Measurements from ENCODE around the gene SLC41A3. TPM values are rescaled to one million over a fixed set of nuclear protein-coding genes. Genes with fewer than 3 reads are reported as not detected.

SLC41A3 gene
- total and polyA plus RNA-seq, 10 of the 15 experiments (the other 5 are each of a cell fraction or from before 2014, with no cell fraction given) = 8.3 to 29.5 (median 16.7) TPM

- intact Hi-C loops (cut with micrococcal nuclease; ENCODE audit: unreplicated experiment) = no loop called here
- ChIA-PET SMC1A (ENCODE audit: uncharacterized antibody, unreplicated experiment) (interaction anchor here (0.9 kb wide), 1 partner anchor 14 kb away, joined by 3 read pairs; no protein-coding TSS in a partner anchor), CTCF (no interaction called here), POLR2A (no interaction called here), RAD21 (ENCODE audit: unreplicated experiment) (no interaction called here)
- no peaks in the 10 kb centered on the region; a peak in 1 of 4 replicates for H3K36me3 ChIP-seq (ENCODE audit: control insufficient read depth in 2 of 2, insufficient read depth in 2 of 2, low read length in 1 of 2)
- H3K4me2 ChIP-seq (ENCODE audit: control insufficient read depth, insufficient read depth) = no peak overlapping the region
- FAIRE-seq = no peak
- H4K20me1 ChIP-seq (ENCODE audit: control insufficient read depth, insufficient read depth) = no peaks in the 10 kb centered on the region
- ATAC-seq = no peak
- H3K4me1 ChIP-seq (ENCODE audit: control insufficient read depth, insufficient read depth, low read length) = no peaks in the 10 kb centered on the region
- BruUV-seq (replicated peaks) = no TSS peak
- TF ChIP-seq TBL1XR1 (IDR thresholded peaks at IDR 0.05; ENCODE audit: low read depth, low read length) (no peak), SMARCA5 (IDR thresholded peaks at IDR 0.05) (no peak)
- H3K9ac ChIP-seq (ENCODE audit: control insufficient read depth, insufficient read depth, low read length) = no peak overlapping the region
- no peak overlapping the region for H3K27ac ChIP-seq (ENCODE audit: control insufficient read depth, insufficient read depth)
- DNase-seq (ENCODE audit: low read depth, low spot score) = no peak
- H3K9me3 ChIP-seq (replicated peaks; ENCODE audit: control insufficient read depth, insufficient read depth, low read length) = no peaks in the 10 kb centered on the region
- 65% methylated on average over 6 of the region's 6 CpGs for WGBS (ENCODE audit: insufficient coverage, insufficient replicate concordance, low lambda C conversion rate, missing lambda C conversion rate)
- no peaks in the 10 kb centered on the region for H3K27me3 ChIP-seq (replicated peaks in 1 of 2; ENCODE audit: control insufficient read depth in 2 of 2, insufficient read depth in 2 of 2, low read length in 1 of 2)
- in situ Hi-C loops (cut with MboI) = no loop called here
- no peak overlapping the region for H3K4me3 ChIP-seq
- H3K79me2 ChIP-seq (ENCODE audit: control insufficient read depth, insufficient read depth, low read length) = no peaks in the 10 kb centered on the region
- no peak overlapping the region for H2AFZ ChIP-seq (ENCODE audit: control insufficient read depth, low read depth, low read length)
Measured at GRCh38 chr3:126004217-126004616, 79.7 kb downstream of the SLC41A3 start.

GRCh38 chr3:126003447-126004190, 80.3 kb downstream of the SLC41A3 start:
- no peak overlapping the region for H3K4me2 ChIP-seq (ENCODE audit: control insufficient read depth, insufficient read depth)
- H3K36me3 ChIP-seq (ENCODE audit: control insufficient read depth in 2 of 2, insufficient read depth in 2 of 2, low read length in 1 of 2) = no peaks in the 10 kb centered on the region; a peak in 1 of 4 replicates
- no peaks in the 10 kb centered on the region for H3K4me1 ChIP-seq (ENCODE audit: control insufficient read depth, insufficient read depth, low read length)
- H3K9me3 ChIP-seq (replicated peaks; ENCODE audit: control insufficient read depth, insufficient read depth, low read length) = no peaks in the 10 kb centered on the region
- ChIA-PET RAD21 (ENCODE audit: unreplicated experiment) (no interaction called here), SMC1A (ENCODE audit: uncharacterized antibody, unreplicated experiment) (no interaction called here), CTCF (no interaction called here), POLR2A (no interaction called here)
- H4K20me1 ChIP-seq (ENCODE audit: control insufficient read depth, insufficient read depth) = no peaks in the 10 kb centered on the region
- H3K27me3 ChIP-seq (replicated peaks in 1 of 2; ENCODE audit: control insufficient read depth in 2 of 2, insufficient read depth in 2 of 2, low read length in 1 of 2) = no peaks in the 10 kb centered on the region
- no peak overlapping the region for H3K9ac ChIP-seq (ENCODE audit: control insufficient read depth, insufficient read depth, low read length)
- ATAC-seq (no peak), FAIRE-seq (no peak), DNase-seq (ENCODE audit: low read depth, low spot score) (no peak)
- no peaks in the 10 kb centered on the region for H3K79me2 ChIP-seq (ENCODE audit: control insufficient read depth, insufficient read depth, low read length)
- BruUV-seq (replicated peaks) = no TSS peak
- 91% methylated on average over 10 of the region's 10 CpGs for WGBS (ENCODE audit: insufficient coverage, insufficient replicate concordance, low lambda C conversion rate, missing lambda C conversion rate)
- intact Hi-C loops (cut with micrococcal nuclease; ENCODE audit: unreplicated experiment) = no loop called here
- H3K27ac ChIP-seq (ENCODE audit: control insufficient read depth, insufficient read depth) = no peak overlapping the region
- in situ Hi-C loops (cut with MboI) = no loop called here
- H2AFZ ChIP-seq (ENCODE audit: control insufficient read depth, low read depth, low read length) = no peak overlapping the region
- no peak overlapping the region for H3K4me3 ChIP-seq
- no peak for TF ChIP-seq PAX8 (IDR thresholded peaks at IDR 0.05)
- no peak for TF ChIP-seq MLLT1 (IDR thresholded peaks at IDR 0.05)
- no peak for TF ChIP-seq CREB1 (IDR thresholded peaks at IDR 0.05; ENCODE audit: low read depth)
- no peak for TF ChIP-seq IRF5 (IDR thresholded peaks at IDR 0.05; ENCODE audit: borderline replicate concordance)
- no peak for TF ChIP-seq PBX3 (IDR thresholded peaks at IDR 0.05; ENCODE audit: insufficient replicate concordance, low read depth, low read length)
- no peak for TF ChIP-seq JUNB (IDR thresholded peaks at IDR 0.05)
- TF ChIP-seq PKNOX1 (IDR thresholded peaks at IDR 0.05) = no peak
